Lower leg skin (tissue), 4 donors: ENCODE data around the gene LRP4. TPM values are rescaled to one million over a fixed set of nuclear protein-coding genes. Genes with fewer than 3 reads are reported as not detected.

Source experiments
- DNase-seq, 2 donors: peaks; one replicate each; pipeline ENCODE4 v3.0.0-alpha.2; 2019; ENCODE audit warnings: low spot score in 2 of 2
- H3K4me3 ChIP-seq: fragments of 200-600 bp; sonication (generic); 2 replicates; pipeline ENCODE4 v1.5.1; 2017; ENCODE audit warnings: mild to moderate bottlenecking, low read depth; ENCODE audit not compliant: poor library complexity, severe bottlenecking
- CTCF ChIP-seq, 3 donors: fragments of 450-650 bp; IDR thresholded peaks; one replicate each; pipeline ENCODE4 v1.5.1; 2016; ENCODE audit warnings: antibody characterized with exemption in 3 of 3, mild to moderate bottlenecking in 3 of 3, moderate library complexity in 2 of 3
- POLR2A ChIP-seq, 2 donors: fragments of 450-650 bp; IDR thresholded peaks; one replicate each; pipeline ENCODE4 v1.6.1; 2016 to 2017; ENCODE audit warnings: antibody characterized with exemption in 2 of 2, mild to moderate bottlenecking in 1 of 2, moderate library complexity in 1 of 2
- WGBS, 2 donors: methylation state at CpG; one replicate each; pipeline ENCODE4 v1.1.5; 2018; 5-methylcytosine and 5-hydroxymethylcytosine counted together
- intact Hi-C: fragments of 100-400 bp; cut with DNase I; formaldehyde crosslinking; loops from one replicate; pipeline ENCODE4 v1.15.0; 2023; ENCODE audit warnings: low total_unique reads
- total RNA-seq, 4 donors: library from RNA; depleted of rRNA; stranded (reverse); fragments of >200 nt; gene quantifications; one replicate each; pipeline ENCODE4 v1.1.0, GENCODE V29; 2016

Gene LRP4
- total RNA-seq, 4 donors from 2014 or later, result 65.5 to 164 (median 111) TPM

GRCh38 chr11:46856605-46857343 is 61.6 kb downstream of the LRP4 start:
- WGBS, 2 donors, result 63 to 72% methylated on average over 5 of the region's 5 CpGs

GRCh38 chr11:46855863-46856262 is 62.5 kb downstream of the LRP4 start:
- intact Hi-C loops, result no loop called here
- no peak overlapping the region for H3K4me3 ChIP-seq
- DNase-seq, result no peak
- TF ChIP-seq CTCF (IDR thresholded peaks at IDR 0.05), result no peak
- TF ChIP-seq POLR2A (IDR thresholded peaks at IDR 0.05), result no peak
- WGBS, 2 donors, result 95 to 97% methylated on average over 2 of the region's 2 CpGs

More at GRCh38 chr11:46856605-46857343, 61.6 kb downstream of the LRP4 start:
- no peak for TF ChIP-seq POLR2A (IDR thresholded peaks at IDR 0.05)
- no peak for TF ChIP-seq CTCF (IDR thresholded peaks at IDR 0.05)
- H3K4me3 ChIP-seq, result no peak overlapping the region
- intact Hi-C loops, result no loop called here
- no peak for DNase-seq

- no peak for TF ChIP-seq POLR2A (IDR thresholded peaks at IDR 0.05)
- TF ChIP-seq CTCF (IDR thresholded peaks at IDR 0.05), result no peak
- H3K4me3 ChIP-seq, result no peak overlapping the region
- WGBS, 2 donors, result 93 to 95% methylated on average over 3 of the region's 3 CpGs
- intact Hi-C loops, result no loop called here
- no peak for DNase-seq
Observed at GRCh38 chr11:46855167-46855566, 63.2 kb downstream of the LRP4 start.

- no peak for TF ChIP-seq POLR2A (IDR thresholded peaks at IDR 0.05)
- no peak for TF ChIP-seq CTCF (IDR thresholded peaks at IDR 0.05)
Observed at GRCh38 chr11:46850829-46851380, 67.4 kb downstream of the LRP4 start.

GRCh38 chr11:46849631-46850030 is 68.7 kb downstream of the LRP4 start:
- no peak overlapping the region for H3K4me3 ChIP-seq
- WGBS, 2 donors, result 86 to 90% methylated on average over 1 of the region's 1 CpG
- TF ChIP-seq CTCF (IDR thresholded peaks at IDR 0.05) (no peak), POLR2A (IDR thresholded peaks at IDR 0.05) (no peak)
- intact Hi-C loops, result no loop called here
- no peak for DNase-seq

More at GRCh38 chr11:46850829-46851380, 67.4 kb downstream of the LRP4 start:
- no peak overlapping the region for H3K4me3 ChIP-seq
- intact Hi-C loops, result no loop called here
- WGBS, 2 donors, result 64% methylated on average over 10 of the region's 10 CpGs
- DNase-seq, result no peak
